Stromal cell of bone marrow (primary cell): Measurements from ENCODE around the gene ADAM8.

Source experiments
- DNase-seq: peaks from one replicate; pipeline ENCODE4 v3.0.0-alpha.2; 2012; ENCODE audit warnings: low read depth

ADAM8 gene

DNA sequence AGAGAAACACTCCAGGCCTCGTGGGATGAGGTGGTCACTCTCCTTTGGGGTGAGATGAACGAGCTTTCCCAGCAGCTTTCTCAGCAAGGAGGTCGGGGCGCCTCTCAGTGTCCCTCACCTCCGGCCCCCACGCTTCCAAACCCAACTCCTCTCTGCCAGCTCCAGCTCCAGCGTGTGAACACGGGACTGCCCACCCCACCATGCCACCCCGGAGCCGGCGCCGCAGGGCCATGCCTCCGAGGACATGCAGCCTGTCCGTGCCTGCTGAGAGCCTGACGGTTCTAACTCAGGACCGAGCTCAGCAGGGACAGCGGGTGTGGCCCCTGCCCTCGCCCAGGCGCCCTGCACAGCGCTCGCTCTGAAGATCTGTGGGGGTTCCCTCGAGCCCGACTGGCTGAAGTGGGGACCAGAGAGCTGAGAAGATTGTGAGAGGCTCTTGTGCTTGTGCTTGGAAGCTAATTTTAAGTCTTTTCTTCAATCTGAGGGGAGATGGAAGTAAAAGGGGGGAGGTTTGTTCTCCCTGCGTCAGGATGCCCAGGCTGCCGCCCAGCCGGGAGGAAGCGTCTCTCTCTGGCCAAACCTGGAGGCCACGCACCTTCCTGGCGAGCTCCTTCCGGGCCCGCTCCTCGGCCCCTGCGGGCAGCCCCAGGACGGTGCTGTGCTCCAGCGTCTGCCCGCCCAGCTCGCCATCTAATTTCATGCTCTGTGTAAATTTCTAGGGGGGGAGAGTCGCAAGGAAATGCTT, 5.1 kb upstream of the ADAM8 start:
- DNase-seq: no peak

DNA sequence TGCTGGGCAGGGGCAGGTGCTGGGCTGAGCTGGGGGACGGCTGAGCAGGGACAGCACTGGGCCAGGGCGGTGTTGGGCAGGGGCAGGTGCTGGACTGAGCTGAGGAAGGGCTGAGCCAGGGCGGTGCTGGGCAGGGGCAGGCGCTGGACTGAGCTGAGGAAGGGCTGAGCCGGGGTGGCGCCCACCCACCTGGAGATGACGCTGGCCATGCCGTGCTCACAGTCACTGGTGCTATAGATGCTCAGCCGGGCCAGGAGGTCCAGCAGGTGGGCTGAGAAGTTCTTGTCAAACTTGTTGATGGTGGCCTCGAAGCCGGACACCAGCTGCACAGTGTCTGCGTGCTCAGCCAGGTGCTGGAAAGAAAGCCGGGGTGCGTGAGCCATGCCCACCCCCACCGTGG, 4.4 kb upstream of the ADAM8 start:
- DNase-seq: no peak

DNA sequence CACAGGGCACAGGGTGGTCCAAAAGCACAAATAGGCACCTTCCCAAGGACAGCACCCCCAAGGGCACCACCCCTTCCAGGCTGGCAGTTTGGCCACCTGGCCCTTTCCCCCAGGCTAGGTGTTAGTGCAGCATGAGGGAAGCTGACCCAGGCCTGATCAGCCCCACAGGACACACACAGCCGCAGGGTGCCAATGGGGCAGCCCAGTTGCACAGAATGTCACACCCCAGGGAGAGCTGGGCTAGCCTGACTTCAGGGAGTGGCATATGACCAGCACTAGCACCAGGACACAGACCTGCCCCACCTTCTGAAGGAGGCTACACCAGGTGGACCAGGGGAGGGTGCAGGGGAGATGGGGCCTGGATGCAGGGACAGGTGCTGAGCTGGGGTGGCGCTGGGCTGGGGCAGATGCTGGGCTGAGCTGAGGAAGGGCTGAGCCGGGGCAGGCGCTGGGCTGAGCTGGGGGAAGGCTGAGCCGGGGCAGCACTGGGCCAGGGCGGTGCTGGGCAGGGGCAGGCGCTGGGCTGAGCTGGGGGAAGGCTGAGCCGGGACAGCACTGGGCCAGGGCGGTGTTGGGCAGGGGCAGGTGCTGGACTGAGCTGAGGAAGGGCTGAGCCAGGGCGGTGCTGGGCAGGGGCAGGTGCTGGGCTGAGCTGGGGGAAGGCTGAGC, 3.9 kb upstream of the ADAM8 start:
- no peak for DNase-seq

DNA sequence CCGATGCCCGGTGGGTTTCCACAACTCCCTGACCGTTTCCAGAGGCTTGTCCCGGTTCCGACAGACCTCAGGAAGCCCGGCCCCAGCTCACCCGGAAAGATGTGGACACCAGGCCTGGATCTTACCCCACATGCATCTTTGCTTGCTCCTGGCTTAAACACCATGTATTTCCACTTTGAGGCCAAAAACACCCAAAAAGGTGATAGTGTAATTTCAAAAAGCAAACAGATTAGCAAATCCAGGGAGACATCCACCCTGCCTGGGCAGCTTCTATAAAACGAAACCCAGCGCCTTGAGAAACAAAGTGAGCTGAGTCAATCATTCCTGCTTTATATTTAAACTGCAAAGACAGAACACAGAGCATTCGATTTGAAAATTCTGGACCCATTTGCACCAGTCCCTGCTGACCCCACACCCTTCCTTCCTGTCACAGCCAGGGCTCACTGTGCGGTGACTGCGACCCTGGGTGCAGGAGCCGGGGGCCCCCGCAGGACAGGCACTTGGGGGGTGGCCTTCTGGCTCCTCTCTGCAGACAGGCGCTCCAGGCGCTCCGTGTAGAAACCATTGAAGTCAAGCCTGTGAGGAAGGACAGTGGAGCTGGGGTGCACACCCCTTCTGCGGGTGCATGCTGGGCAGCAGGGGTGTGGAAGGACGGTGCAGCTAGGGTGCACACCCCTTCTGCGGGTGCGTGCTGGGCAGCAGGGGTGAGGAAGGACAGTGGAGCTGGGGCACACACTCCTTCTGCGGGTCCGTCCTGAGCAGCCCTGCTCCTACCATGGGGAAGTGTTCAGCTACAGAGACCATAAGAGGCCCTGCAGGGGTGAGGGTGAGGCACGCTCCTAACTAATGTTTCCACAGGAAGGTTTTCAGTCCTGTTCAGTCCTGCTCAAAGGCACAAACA, 2.9 kb upstream of the ADAM8 start:
- DNase-seq: no peak

DNA sequence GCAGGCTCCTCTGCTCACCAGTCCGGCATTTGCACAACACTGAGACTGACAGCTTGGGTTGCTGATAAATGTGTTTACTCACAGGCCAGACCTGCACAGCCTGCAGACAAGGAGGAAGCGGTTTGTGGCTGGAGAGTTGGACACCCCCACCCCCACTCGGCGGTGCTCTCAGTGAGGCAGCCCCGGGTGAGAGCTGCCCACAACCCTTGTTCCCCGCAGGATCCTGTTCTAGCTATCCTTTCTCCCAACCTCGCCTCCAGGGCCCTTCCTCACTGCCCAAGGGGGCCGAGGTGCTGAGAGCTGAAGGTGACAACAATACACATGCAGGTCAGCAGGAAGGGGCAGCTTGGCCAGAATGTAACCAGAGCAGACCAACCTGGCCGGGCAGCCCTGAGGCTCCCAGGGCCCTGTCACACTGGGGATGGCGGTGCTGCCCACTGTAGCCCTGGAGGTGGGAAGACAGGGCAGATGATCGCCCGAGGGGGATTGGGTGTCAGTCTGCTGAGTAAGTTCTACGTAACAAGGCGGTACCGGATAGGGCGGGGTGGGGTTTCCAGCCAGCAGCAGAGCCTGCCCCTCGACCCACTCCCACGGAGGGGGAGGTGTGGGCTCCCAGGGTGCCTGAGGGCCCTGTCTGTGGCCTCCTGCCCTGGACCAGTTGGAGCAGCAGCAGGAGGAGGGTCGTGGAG, 2.1 kb upstream of the ADAM8 start:
- DNase-seq: no peak

DNA sequence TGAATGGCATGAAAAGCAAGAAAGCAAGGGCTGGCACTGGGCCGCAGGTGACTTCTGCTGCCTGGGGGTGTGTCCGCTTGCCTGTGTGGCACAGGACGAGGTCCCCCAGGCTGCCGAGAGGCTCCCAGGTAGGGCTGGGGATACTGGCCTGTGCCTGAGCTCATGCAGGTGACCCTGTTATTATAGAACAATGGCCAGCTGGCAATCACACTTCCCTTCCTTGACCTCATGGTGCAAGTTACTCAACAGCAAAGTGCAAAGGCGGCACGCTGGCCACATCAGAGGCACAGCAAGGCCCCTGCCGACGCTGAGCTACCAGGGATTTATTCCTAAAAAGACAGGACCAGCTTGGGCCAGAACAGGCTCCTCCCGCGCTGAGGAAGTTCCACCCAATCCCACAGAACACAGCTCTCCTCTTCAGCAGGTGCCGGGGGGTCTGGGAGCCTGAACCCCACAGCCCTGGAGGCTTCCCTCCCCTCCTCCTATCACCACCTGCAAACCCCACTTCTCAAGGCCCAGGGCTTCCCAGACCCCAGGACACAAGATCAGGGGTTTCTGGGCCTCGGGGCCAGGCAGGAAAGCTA, 1.4 kb upstream of the ADAM8 start:
- DNase-seq: no peak

DNA sequence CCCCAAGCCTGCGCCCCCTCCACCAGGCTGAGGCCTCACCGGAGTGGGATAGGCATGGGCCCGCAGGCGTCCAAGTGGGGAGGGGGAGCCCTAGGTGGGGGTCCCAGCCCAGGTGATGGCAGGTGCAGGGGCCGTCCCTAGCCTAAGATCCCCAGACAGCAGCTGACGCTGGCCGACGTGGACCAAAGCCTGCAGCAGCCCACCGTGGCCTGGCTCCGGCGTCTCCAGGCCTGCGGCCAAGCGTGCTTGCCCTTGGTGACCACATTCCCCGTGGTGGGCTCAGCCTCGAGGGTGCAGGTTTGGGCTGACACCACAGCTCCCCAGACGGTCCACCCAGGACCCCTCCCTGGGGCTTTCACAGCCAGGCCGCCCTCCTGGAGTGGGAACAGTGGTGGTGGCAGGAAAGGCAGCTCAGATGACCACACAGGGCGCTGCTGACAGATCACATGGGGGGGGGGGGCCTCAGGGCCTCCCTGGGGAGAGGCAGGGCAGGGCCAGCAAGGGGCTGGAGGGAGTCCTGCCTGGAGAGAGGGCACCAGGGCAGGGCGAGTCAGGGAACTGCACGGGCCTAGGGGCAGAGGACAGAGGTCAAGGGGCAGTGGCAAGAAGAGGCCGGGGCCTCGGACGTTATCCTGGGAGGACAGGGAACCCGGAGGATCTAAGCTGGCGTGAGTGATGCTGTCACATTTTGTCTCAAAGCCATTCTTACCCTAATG, 767 bp upstream of the ADAM8 start:
- DNase-seq: no peak

DNA sequence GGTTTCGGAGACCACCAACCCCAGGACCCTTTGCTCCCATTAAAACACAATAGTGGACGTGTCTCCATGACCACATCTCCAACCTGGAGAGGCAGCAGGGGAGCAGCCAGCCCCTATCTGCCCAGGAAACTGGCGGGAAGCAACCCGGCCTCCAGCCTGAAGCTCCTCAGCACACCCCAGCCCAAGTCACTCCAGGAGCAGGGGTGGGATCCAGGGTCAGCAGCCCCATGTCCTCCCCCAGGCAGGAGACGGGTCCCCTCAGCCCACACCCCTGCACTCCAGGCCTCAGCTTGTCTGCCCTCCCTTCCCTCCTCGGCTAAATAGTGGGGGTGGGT, 601 bp downstream of the ADAM8 start:
- DNase-seq: no peak

DNA sequence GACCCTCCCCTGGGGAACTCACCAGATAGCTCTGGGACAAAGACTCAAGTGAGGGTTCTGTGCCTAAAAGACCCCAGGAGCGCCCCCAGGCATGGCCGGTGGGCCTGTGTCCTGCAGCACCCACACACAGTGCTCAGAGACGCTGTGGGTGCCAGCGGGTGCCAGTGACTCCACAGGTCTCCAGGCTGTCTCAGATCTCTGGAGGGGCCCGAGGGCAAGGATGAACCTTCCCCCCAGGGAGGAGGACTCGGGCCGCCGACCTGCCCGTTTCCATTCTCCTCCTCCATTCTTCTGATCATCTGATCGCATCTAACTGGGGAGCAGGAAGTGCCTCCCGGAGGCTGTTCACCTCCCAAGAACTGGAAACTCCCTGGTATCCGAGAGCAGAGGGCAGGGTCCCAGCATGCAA, 980 bp downstream of the ADAM8 start:
- DNase-seq: no peak

DNA sequence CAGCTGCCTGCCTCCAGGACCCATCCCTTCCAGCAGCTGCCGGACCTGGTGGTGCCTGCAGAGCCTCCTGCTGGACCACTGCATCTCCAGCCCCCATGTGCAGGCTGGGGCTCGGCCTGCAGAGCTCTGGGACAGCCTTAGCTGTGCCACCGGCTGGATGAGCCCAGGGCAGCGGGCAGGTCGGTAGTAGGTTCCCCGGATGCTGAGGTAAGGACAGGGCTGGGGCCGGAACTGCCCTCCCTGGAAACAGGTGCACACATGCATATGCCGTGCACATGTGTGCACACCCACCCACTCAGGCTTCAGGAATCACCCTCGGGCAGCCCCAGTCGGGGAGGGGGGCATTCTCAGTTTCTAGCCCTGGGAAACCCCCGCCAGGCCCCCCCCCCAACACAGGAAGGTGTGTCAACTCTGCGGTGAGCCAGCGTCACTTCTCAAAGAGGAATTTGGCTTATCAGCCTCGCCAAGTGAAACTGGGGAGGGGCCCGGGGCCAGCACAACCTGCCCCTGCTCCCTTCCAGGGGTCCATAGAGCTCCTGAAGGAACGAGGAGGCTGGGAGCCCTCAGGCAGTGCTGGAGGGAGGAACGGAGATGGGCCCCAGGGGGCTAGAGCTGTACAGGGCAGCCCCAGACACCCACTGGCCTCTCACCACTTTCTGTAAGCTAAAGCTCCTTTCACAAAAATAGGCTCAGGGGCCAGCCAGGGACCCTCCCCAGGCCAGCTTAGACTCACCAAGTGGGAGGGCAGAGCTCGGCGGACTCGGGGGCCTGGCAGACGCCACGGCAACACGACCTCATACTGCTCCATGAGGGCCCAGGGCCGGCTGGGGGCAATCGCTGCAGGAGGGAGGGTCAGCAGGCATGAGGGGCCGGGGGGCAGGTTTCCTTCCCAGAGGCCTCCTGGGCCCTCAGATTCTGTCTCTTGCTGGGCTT, 1.7 kb downstream of the ADAM8 start:
- DNase-seq: no peak

DNA sequence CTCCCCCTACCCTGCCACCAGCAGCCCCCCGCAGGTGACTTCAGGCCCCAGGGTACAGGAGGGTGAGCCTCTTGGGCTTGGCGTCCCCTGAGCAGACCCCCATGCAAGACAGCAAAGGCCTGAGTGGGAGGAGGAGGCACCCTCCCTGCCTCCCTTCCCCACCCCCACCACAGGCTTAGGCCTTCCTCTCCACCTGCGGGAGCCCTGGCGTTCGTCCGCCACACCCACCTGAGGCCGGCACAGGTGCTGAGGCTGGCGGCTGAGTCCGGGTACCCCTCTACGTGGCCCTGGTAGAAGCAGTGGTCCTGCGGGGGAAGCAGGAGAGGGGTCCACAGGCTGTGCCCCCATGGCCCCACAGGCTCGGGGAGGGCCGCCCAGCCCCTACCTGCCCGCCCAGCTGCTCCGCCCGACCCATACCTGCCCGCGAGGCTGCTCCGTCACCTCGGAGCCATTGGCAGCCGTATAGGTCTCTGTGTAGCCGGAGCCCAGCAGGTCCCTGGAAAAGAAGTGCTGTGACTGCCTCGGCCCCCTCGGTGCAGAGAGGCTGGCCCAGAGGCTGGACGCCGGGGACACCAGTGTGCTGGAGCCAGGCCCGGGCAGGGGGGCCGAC, 3.0 kb downstream of the ADAM8 start:
- no peak for DNase-seq

DNA sequence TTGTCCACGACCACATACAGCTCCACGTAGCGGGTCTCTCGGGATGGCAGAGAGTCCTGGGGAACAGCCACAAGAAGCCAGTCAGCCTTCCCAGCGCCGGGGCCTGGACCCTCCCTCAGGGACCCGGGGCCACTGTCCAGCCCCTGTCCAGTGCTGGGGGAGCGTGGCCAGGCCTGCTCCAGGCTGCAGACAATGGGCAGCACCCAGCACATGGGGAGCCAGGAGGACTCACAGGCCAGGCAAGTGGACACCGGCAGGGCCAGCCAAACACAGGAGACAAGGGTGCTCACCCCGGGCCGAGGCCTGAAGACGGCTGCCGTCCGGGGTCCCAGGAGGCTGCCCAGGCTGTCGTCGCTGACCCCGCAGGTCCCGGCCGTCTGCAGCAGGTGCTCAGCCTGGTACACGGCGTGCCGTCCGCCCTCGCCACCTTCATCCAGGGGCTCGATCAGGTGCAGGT, 3.7 kb downstream of the ADAM8 start:
- no peak for DNase-seq

DNA sequence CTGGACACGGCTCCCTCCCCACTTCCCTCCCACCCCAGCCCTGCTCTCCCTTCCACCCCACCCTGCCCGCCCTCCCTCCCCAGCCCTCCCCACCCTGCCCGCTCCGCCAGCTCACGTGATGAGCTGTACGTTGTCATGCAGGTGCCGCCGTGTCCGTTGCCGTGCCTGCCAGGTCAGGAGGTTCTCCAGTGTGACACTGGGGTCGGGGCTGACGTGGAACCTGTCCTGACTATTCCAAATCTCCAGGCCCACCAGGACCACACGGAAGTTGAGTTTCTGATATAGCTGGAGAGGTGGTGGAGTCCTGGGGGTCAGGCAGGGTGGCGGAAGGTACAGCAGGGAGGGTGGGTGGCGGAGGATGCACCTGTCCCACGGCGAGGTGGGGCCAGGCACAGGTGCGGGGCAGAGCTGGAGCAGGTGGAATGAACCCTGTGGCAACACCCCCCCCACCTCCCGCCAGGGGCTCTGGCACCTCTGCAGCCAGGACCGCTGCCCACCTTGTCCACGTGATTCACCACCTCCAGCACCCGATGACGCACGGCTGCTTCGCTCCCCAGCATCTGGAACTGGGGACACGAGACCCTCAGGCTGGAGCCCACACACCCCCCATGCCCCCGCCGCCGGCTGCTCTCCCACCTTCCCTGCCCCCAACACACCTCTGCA, 4.2 kb downstream of the ADAM8 start:
- DNase-seq: no peak

DNA sequence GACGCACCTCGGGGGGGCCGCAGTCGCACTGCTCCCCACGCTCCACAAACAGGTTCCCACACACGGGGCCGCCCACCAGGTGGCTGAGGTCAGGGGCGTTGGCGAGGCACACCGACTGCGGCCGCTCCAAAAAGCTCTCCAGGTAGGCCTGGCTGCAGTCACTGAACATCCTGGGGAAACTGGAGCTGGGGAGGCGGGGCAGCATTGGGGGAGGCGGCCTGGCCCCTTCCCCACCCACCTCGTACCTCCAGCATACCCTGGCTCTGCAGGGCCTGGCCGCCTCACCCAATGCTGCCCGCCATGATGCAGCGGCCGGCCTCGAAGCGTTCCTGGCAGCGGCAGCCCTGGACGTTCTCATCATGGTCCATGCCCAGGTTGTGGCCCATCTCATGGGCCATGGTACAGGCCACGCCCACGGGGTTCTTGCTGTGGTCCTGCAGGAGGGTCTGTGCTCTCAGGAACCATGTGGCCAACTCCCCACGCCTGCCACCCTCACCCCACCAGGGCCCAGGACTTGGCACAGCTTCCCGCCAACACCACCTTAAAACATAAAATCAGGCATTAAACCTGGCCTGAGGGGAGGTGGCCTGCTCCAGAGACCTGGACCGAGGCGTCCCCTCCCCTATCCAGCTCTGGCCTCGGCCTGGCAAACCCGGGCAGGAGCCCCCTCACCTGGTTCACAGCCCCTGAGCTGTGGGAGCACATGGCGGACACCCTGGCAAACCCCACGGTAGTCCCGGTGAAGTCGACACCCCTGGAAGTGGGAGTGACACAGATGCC, 5.0 kb downstream of the ADAM8 start:
- no peak for DNase-seq

DNA sequence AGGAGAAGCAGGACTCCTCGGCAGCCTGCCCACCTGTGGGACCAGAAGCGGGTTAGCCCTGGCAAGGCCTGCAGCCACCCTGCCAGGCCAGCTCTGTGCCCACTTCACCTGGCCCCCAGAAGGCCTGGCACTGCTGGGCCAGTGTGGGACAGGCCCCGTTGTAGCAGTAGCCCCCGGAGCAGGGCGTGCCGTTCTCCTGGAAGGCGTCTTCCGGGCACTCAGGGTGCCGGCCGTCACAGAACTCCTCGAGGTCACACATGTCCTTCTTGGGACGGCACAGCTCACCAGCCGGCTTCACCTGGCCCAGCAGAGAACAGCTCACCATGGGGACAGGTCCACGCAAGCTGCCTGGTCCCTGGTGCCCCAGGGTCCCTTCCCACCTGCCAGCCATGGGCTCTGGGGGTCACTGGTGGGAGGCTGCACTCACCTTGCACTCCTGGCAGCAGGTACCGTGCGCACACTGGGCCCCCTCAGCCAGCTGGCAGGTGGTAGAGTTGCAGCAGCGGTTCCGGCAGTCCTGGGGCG, 5.8 kb downstream of the ADAM8 start:
- DNase-seq: no peak

DNA sequence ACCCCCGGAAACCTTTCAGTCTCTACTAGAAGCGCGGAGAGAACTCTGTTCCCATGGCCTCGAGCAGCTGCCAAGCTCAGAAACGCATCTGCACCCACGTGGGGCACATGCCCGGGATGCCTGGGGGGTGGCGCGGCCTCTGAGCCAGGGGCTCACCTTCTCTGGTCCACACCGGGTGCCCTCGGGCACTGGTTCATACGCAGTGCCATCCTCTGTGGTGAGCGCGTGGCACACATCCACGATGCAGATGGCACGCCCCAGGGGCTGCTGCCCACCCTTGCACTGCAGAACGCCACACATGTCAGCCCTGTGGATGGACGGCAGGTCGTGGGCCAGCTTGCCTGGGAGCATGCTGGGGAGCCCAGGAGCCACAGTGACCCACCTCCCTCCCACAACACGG, 6.5 kb downstream of the ADAM8 start:
- no peak for DNase-seq

DNA sequence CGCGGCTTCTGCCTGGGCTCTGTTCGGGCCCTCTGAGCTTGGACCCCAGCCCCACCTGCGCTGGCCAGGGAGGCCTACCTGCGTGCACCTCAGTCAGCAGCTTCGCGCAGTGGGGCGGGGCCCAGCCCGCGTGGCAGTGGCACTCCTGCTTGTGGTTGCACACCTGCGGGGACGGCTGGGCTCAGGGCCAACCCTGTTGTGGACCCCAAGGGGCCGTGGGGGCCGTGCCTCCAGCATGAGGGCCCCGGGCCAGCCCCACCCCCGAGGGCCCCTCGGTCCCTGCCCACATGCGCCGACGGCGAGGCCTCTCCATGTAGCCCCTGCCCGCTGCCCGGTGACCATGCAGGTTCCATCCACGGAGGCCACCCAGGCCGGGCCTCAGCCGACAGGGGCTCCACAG, 7.3 kb downstream of the ADAM8 start:
- no peak for DNase-seq

DNA sequence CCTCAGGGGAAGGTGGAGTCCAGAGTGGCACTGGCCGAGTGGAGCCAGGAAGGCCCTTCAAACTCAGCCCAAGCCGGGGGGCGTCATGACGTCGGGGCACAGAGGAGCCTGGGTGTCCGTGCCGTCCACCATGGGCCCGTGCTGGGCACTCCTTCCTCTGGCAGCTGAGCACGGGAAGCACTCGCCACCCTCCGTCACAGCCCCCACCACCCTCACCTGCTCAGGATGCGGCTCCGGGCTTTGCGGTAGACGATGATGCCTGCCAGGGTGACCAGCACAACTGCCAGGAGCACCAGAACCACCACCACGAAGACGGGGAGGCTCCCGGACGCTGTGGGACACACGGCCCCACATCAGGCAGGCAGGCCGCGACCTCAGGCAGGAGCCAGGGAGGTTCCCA, 8.1 kb downstream of the ADAM8 start:
- no peak for DNase-seq
